ENCODE data around the gene LY6G6C.

The LY6G6C gene

GRCh38 chr6:31706599-31706998, 14.9 kb downstream of the LY6G6C start, which contains the start of gene LY6G6F:
Gene LY6G6F, plus strand, starts transcription at chr6:31706866. Its CDS starts 41 bp downstream, at chr6:31706907.
- no peak for DNase-seq (ENCODE audit: low read depth, low spot score)

DNA sequence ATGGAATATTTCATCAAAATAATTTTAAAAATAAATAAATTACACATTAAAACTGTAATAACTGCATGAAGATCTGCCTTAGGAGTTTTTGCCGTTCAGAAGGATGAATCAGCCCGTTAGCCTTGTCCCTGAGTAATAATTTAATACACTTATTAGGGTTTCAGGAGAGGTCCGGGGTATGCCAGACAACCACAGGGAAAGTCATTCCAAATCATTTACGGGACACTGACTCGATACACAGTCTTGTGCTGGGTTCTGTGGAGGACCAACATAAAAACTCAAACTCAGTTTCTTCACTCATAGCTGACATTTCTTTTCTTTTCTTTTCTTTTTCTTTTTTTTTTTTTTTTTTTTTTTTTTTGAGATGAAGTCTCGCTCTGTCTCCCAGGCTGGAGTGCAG, 15.6 kb downstream of the LY6G6C start:
- DNase-seq (ENCODE audit: low read depth, low spot score): no peak

DNA sequence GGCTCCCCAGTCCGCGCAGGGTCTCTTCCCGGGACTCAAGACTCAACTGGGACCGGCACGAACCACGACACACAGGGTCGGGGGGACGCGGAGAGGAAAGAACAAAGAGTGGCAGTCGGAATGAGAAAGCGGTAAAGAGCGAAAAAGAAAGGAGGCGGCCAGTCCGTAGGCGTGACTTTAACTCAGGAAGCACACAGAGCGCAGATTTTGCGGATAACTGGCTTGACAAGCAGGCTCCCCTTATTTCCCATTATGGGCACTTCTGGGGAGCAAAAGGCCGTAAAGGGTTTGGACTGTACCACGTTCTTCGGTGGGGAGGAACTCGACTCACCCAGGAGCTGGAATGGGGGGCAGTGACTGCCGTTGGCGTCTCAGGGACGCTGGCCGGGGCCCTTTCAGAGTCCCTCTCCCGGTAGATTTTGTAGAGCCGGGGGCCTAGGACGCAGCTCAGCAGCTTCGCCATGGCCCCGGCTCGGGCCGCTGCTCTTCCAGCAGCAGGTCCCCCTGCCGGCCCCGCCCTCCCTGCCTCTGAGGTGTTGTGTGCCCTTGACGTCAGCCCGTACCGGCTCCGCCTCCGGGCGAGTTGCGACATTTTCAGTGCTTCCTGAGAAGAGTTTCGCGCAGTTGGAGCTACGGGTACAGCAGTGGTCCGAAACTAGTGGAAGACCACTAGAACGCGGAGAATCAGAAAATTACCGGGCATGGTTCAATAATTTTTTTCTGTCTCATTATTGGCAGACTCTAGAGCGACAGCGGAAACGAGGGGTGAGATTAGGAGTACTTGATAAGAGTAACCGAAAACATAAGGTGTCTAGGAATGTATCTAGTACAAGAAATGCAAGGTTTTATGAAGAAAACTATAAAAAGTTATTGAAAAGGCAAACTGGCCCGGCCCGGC, 18.5 kb downstream of the LY6G6C start, which contains the start of gene ABHD16A:
TSS of gene ABHD16A (minus strand) at position 506 of the 898 bp plus-strand sequence. CDS start at position 463, 43 bp downstream.
- peak; percentile 99 for DNase-seq (ENCODE audit: low read depth, low spot score)

DNA sequence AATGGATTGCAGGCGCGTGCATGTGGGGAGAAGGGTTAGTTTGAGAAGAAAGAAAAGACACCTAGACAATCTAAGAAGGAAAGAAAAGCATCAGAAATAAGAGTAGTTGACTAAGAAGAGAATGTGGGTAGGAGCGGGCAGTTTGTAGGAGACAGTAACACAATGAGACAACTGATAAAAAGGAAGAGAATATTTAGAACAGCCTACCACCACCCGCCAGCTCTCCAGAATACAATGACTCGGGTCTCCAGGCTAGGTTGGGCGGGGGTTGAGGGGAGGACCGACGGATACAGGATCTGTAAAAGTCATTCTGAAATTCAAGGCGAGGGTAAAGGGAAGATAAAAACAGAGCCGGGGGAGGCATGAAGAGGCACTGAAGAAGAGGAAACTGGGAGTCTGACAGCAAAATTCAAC, 19.1 kb downstream of the LY6G6C start:
- DNase-seq (ENCODE audit: low read depth, low spot score): no peak

DNA sequence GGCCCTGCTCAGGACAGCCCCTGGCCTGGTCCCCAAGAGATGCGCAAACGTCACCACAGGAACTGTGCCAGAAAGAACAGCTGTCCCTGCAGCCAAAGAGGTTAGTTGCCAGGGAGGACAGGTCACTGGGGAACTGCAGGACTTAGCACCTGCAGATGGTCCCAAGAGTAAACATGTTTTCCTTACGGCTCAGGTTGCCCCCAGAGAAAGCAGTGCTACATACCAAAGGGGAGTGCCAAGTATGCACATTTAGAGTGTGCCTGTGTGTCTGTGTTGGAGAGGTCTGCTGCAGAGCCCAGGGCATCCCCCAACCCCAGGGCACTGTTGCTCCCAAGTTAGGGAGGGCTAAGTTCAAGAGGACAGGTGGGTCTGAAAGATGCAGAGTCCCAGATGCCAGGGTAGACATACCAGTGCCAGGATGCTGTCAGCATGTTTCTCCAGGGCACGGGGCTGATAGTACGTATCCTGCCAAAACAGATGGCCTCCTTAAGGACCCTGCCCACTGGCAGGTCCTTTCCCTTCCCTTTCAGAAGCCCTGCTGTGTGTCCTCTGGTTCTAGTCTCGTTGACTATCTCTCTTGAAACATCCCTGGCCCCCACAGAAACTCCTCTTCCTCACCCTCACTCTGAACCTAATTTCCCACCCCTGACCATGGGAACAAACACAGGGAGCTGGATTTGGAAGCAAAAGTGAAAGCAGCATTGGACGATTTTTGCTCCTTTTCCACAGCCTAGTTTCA, 19.7 kb downstream of the LY6G6C start:
- no peak for DNase-seq (ENCODE audit: low read depth, low spot score)

DNA sequence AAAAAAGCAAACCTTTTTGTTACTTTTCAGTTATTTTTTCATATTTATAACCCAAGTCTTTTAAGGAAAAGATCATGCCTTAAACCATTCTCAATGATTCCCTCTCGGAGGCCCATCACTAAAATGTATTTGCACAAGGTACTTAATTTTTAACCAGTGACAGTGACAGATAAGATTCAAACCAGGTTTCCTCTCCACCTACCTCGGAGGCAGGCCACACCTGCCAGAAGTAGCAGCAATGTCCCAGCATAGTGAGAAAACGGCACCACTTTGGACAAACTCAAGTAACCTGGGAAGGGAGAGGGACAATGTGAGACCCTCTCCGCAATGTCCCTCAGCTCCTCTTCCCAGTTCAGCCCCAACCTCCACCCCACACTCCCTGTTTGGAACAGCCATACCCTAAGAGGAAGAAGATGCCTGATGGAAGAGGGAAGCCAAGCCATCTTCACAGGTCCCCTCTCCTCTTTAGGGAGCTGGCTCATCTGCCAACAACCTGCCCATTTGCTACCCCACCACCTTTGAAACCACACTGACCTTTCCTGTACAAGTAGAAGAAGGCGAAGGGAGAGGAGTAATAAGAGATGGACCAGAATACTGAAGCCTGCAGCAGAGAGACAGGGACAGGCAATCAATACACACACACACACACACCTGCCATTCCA, 20.7 kb downstream of the LY6G6C start:
- DNase-seq (ENCODE audit: low read depth, low spot score): no peak

DNA sequence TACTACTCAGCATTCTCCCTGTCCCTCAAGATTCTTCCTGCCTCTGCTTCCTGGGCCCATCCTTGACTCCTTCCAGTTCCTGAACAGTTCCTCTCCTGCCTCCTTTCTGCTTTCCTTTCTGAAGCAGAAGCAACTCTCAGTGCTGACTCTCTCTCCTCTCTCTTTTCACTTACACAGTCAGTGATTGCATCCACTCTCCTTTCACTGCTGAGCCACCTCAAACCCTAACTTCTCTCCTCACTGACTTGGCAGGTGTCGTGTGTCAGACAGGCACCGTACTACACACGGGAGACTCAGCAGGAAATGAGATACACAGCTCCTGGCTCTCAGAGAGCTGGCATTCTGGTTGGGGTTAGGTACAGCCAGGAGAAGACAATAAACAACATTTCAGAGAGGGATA, 24.0 kb downstream of the LY6G6C start:
- DNase-seq (ENCODE audit: low read depth, low spot score): no peak

GRCh38 chr6:31693535-31693934, 28.0 kb downstream of the LY6G6C start:
- DNase-seq (ENCODE audit: low read depth, low spot score): no peak

- no peak for DNase-seq (ENCODE audit: low read depth, low spot score)
These were observed 28.7 kb downstream of the LY6G6C start for GRCh38 chr6:31692886-31693285.

DNA sequence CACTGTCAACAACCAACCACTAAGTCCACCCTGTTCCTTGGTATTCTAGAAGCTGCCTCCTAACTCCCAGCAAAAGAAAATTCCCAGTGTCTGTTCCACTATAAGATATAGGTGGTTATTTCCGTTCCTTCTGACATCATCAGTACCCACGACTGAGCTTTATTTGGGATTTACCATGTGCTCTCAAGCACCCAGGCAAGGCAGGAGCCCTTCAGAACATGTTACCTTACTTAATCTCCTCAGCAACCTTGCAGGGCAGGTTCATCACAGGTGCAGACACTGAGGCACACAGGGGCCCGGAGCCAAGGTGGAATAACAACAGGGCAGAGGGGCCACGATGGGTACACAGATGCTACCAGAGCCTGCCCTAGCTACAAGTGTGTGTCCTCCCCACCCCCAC, 29.2 kb downstream of the LY6G6C start:
- DNase-seq (ENCODE audit: low read depth, low spot score): no peak

GRCh38 chr6:31691564-31692108, 29.9 kb downstream of the LY6G6C start:
- no peak for DNase-seq (ENCODE audit: low read depth, low spot score)

DNA sequence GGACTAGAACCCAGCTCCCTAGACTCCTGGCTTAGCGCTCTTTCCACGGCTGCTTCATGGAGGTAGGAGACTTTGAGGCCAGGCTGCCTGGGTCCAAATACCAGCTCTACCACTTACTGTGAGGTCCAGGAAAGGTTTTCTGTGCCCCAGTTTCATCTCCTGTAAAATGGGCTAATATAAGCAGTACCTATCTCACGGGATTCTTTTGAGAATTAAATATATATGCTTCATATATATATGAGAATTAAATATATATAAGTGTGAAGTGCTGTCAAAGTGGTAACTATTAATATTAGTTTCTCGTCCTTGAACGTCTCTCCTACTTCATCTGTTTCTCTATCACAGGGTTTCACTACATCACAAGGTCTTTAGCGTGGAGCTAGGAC, 30.5 kb downstream of the LY6G6C start:
- DNase-seq (ENCODE audit: low read depth, low spot score): no peak

DNA sequence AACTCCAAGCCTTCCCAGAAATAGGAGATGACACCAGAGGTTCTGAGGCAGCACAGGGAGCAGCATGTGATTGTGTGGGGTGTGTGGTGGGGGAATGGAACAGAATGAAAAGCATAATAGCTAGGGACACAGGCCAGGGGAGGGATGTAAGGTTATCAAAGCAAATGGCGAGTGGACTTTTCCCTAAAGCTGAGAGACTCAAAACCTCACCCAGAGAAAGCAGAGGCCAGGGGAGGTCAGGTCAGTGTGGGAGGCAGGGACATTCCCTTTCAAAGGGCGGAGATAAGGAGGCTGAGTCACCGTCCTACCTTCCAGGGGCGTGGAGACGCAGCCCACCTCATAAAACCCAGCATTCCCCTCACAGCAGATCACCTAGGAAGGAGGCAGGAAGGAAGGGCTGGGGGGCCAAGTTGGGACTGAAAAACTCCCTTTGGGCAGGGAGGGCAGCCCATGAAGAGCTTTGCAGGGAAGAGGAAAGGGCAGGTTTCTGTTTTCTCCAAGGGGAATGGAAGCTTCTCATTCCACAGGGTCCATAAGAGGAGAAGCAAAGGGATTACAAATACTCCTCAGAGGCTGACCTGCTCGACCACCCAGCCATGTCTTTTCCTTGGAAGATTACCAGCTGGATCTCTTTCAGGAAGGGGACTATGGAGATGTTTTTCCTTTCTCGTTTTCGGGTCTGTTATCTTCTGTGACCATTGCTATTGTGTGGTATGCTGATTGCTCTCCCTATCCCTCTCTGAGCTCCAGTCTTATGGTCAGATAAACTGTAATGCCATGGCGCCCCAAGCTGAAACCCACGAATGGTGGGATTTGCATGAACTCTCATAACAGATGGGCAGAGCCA, 31.1 kb downstream of the LY6G6C start:
- DNase-seq (ENCODE audit: low read depth, low spot score): no peak

- DNase-seq (ENCODE audit: low read depth, low spot score): no peak
These were observed 32.1 kb downstream of the LY6G6C start for GRCh38 chr6:31689249-31690110.

DNA sequence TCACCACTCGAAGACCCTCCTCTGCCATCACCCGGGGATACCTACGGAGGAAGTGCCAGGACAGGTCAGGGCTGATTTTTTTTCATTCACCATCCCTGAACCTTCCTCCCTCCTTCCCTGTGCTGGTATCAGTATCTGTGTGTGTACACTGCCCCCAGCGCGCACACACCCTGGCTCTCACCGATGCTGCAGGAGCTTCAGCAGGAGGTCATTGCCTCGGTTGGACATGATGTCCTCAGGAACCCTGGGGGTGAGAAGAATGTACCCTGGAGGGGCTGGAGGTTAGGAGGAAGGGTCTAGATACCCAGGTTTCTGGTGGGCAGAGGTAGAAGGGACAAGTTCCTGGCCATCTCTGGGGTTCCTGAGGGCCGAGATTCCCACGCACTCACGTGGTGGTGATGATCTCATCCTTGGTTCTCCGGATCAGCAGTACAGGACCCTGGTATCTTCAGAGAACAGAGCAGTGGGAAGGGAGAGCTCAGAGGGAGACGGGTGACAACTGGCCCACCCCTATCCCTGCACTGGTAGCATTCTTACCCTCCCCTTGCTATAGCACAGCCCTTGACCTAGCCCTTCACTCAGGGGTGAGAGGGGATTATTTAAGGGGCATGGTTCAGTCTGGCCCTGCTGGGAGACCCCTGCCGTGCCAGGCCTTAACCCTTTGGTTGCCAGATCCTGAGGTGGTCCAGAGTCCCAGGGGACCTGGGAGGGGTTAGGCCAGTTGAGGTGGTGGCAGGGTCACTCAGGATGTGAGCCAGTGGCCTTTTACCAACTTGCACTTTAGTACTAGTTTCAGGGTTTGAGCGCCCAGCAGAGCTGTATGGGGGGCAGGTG, 33.5 kb downstream of the LY6G6C start:
- no peak for DNase-seq (ENCODE audit: low read depth, low spot score)

GRCh38 chr6:31687321-31687720, 34.2 kb downstream of the LY6G6C start:
- no peak for DNase-seq (ENCODE audit: low read depth, low spot score)

GRCh38 chr6:31686483-31686882, 35.1 kb downstream of the LY6G6C start:
- DNase-seq (ENCODE audit: low read depth, low spot score): no peak

- DNase-seq (ENCODE audit: low read depth, low spot score): no peak
These were observed 38.0 kb downstream of the LY6G6C start for GRCh38 chr6:31683591-31683990.

DNA sequence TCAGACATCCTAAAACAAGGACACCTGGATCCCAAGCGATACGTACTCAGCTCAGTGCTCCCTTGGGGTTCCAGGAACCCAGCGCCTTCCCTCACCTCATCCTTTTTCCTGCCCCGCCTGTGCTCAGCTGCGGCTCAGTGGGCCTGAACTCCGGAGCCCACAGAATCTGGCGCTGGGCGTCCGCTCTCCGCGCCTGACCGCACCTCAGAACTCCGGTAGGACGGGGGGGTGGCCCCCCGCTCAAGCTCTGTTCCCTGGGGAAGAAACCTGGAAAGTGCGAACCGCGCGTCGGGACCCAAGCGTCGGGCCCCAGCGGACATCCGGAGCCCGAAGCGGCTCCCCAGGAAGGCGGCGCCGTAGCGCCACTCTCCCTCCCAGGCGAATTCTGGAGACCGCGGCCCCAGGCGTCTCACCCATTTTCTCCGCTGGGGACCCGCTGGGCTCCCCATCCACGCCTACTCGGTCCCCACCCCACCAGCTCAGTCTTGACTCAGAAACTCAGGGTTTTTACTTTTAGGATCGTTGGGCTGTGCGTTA, 40.3 kb downstream of the LY6G6C start:
- DNase-seq (ENCODE audit: low read depth, low spot score): no peak

Measured in smooth muscle cell of the brain vasculature (primary cell).